Ectodermal cell (in vitro differentiated cells): ENCODE measurements around the gene LRP5.

Experiments
- H3K27ac ChIP-seq: 2 replicates; pipeline ENCODE4 v1.7.0; 2013; ENCODE audit warnings: mild to moderate bottlenecking, low read depth, low read length; ENCODE audit not compliant: insufficient read depth, poor library complexity, severe bottlenecking
- H3K27me3 ChIP-seq: 2 replicates; pipeline ENCODE4 v1.7.0; 2013; ENCODE audit warnings: mild to moderate bottlenecking, low read length; ENCODE audit not compliant: insufficient read depth, control insufficient read depth, poor library complexity, severe bottlenecking
- H3K36me3 ChIP-seq: one replicate; pipeline ENCODE4 v1.7.0; 2013; ENCODE audit warnings: low read length; ENCODE audit not compliant: control insufficient read depth, insufficient read depth
- H3K4me1 ChIP-seq: one replicate; pipeline ENCODE4 v1.7.0; 2013; ENCODE audit warnings: low read length; ENCODE audit not compliant: control insufficient read depth, insufficient read depth
- H3K4me3 ChIP-seq: 2 replicates; pipeline ENCODE4 v1.7.0; 2013; ENCODE audit warnings: low read depth, low read length, control low read depth; ENCODE audit not compliant: insufficient read depth
- H3K9me3 ChIP-seq: 2 replicates; pipeline ENCODE4 v1.7.0; 2013; ENCODE audit warnings: mild to moderate bottlenecking, low read length, moderate library complexity; ENCODE audit not compliant: control insufficient read depth
- WGBS, 2 experiments: methylation state at CpG; one replicate each; pipeline ENCODE4 v1.1.7; 2013; ENCODE audit warnings: missing lambda C conversion rate in 2 of 2; 5-methylcytosine and 5-hydroxymethylcytosine counted together

LRP5 gene

DNA sequence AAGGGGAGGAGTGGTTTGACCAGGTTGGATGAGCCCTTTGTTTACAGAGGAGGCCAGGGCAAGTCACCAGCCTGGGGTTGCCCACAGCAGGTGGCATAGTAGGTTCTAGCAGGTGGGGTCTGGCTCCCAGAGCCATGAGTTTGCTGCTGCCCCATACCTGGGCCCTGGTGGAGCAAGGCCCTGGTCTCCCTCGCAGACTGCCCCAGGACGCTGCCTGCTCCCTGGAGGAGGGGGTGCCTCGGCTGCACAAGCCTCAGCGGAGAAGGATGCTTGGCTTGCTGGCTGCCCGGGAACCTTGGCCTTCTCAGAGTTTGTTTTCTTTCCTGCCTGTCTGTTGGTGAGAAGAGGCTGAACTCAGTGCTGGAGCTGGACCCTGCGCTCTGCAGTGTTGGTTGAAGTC, 54.9 kb downstream of the LRP5 start:
- Histone ChIP-seq H3K9me3 (no peaks in the 10 kb centered on the region), H3K36me3 (no peaks in the 10 kb centered on the region), H3K27me3 (no peaks in the 10 kb centered on the region), H3K4me3 (no peak overlapping the region), H3K27ac (no peak overlapping the region), H3K4me1 (no peaks in the 10 kb centered on the region)
- 95 to 97% methylated on average over 6 of the region's 6 CpGs for WGBS, 2 experiments

DNA sequence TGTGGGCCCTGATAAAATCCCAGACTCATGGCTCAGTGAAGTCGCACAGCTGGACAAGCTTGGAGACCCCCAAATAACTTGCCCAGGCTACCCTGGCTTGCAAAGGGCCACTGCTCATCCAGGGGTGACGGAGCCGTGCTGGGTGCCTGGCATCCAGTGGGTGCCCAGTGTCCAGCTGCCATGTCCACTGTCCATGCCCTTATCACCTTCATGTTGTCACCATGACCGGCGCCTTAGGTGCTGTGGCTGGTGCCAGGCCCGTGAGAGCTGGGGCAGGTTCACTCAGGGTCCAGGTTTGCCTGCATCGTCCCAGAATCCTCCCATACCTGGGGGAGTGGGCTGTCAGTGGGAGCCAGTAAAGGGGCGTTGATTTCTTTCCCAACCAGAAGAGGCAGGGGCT, 57.4 kb downstream of the LRP5 start:
- Histone ChIP-seq H3K4me3 (no peak overlapping the region), H3K27ac (no peak overlapping the region), H3K27me3 (no peaks in the 10 kb centered on the region), H3K9me3 (no peaks in the 10 kb centered on the region), H3K4me1 (peaks cover 16% of the 10 kb centered on the region), H3K36me3 (no peaks in the 10 kb centered on the region)
- WGBS, 2 experiments: 95% methylated on average over 8 of the region's 8 CpGs

DNA sequence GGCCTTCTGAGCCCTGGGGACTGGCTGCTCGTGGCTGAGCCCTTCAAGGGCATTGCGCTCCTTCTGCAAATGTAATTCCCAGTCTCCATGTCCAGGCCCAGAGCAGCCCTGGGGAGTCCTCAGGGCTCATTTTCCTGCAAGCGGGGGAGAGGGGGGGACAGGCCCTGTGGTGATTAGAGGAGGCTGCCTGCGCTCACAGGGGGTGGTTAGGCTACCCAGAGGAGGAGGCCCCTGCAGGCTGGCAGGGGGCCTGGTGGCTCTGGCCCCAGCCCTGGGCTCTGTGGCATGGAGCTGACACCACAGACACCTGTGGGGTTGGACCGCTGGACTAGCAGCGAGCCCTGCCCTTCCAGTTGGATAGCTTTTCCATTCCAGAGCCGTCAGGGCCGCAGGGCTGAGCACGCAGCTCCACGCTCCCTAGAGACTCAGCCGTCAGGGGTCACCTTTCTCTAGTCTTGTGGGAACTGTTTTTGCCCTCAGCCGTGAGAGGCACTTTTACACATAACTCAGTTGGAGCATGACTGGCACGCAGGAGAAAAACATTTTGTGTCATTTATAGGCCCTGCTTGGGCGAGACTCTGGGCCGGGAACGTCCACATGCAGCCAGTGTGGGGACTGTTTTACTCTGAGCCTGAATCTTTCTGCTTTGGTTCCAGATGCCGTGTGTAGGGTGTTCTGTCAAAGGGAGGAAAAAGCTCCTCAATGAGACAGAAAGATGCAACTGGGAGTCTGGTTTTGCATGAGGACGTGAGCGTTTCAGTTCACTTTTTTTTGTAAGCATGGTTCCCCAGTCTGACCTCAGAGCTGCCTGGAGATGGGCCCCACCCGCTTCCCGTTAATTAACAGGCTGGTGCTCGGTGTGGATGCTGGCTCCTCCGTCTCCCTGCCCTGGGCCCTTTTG, 58.1 kb downstream of the LRP5 start:
- Histone ChIP-seq H3K9me3 (no peaks in the 10 kb centered on the region), H3K4me3 (no peak overlapping the region), H3K27me3 (no peaks in the 10 kb centered on the region), H3K36me3 (no peaks in the 10 kb centered on the region), H3K27ac (no peak overlapping the region), H3K4me1 (peaks cover 18% of the 10 kb centered on the region)
- 86 to 89% methylated on average over 23 of the region's 23 CpGs for WGBS, 2 experiments

DNA sequence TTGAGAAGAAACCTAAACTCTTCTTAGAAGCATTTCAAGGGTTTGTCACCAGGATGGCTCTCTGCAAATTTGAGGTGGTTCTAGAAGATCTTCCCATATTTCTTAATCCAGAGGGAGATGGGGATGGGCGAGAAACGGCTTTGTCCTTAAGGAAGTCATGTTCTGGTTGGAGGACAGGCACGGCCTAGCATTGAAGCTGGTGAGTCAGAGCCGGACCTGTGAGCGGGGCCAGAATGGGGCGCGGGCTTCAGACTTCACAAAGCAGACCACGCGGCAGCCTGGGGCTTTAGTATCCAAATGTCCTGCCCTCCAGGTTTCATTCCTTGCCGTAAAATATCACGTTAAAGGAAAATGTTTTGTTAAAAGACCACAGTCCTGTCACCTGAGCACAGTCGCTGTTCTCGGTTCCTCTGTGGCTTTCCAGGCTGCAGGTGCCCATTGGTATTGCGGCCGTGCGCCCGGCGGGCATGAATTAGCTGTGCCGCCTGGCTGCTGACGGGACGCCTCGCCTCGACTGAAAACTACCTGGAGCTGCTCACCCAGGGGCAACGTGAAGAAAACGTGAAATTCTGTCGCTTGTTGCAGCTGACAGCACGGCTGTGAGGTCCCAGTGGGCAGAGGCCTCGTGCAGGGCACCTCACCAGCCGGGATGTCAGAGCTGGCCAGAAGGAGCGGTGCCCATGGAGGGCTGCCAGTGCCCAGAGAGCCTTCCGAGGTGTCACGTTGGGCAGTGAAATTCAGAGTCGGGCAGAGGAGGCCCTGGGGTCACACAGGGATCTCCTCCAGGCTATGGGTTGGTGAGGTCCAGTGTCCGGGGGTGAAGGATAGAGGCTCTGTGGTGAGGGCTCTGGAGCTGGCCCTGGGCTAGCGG, 59.0 kb downstream of the LRP5 start:
- WGBS, 2 experiments: 96% methylated on average over 35 of the region's 35 CpGs
- H3K36me3 ChIP-seq: no peaks in the 10 kb centered on the region
- H3K27me3 ChIP-seq: no peaks in the 10 kb centered on the region
- H3K9me3 ChIP-seq: no peaks in the 10 kb centered on the region
- H3K4me3 ChIP-seq: no peak overlapping the region
- H3K27ac ChIP-seq: no peak overlapping the region
- peaks cover 18% of the 10 kb centered on the region for H3K4me1 ChIP-seq

DNA sequence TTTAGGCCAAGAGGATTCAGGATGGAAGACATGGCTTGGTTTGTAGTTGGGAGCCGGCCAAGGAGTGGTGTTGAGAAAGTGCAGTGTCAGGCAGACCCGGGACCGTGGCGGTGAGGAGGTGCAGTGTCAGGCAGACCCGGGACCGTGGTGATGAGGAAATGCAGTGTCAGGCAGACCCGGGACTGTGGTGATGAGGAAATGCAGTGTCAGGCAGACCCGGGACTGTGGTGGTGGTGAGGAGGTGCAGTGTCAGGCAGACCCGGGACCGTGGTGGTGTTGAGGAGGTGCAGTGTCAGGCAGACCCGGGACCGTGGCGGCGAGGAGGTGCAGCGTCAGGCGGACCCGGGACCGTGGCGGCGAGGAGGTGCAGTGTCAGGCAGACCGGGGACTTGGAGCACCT, 59.7 kb downstream of the LRP5 start:
- Histone ChIP-seq H3K36me3 (no peaks in the 10 kb centered on the region), H3K27ac (no peak overlapping the region), H3K27me3 (no peaks in the 10 kb centered on the region), H3K9me3 (no peaks in the 10 kb centered on the region), H3K4me1 (peaks cover 18% of the 10 kb centered on the region), H3K4me3 (no peak overlapping the region)
- 90 to 91% methylated on average over 21 of the region's 21 CpGs for WGBS, 2 experiments

DNA sequence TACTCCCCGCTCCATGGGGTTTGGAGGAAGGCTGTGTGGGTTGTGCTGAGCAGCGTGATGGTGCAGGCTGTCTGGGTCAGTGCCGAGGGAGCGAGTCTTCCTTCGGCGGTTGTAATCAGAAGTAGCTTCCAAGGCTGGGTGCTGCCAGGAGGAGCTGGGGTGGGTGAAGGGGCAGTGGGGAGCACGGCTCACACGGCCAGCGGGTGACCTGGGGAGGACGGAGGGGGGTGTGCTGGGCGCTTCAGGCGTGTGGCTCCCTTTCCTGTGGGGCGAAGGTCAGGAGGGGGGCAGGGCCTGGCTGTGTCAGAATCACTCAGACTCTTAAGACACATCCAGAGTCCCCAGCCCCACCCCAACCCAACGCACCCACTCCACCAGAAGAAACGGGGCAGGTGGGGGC, 60.2 kb downstream of the LRP5 start:
- no peaks in the 10 kb centered on the region for H3K27me3 ChIP-seq
- H3K4me1 ChIP-seq: peaks cover 18% of the 10 kb centered on the region
- no peaks in the 10 kb centered on the region for H3K36me3 ChIP-seq
- no peaks in the 10 kb centered on the region for H3K9me3 ChIP-seq
- H3K27ac ChIP-seq: no peak overlapping the region
- 94% methylated on average over 15 of the region's 15 CpGs for WGBS, 2 experiments
- no peak overlapping the region for H3K4me3 ChIP-seq

DNA sequence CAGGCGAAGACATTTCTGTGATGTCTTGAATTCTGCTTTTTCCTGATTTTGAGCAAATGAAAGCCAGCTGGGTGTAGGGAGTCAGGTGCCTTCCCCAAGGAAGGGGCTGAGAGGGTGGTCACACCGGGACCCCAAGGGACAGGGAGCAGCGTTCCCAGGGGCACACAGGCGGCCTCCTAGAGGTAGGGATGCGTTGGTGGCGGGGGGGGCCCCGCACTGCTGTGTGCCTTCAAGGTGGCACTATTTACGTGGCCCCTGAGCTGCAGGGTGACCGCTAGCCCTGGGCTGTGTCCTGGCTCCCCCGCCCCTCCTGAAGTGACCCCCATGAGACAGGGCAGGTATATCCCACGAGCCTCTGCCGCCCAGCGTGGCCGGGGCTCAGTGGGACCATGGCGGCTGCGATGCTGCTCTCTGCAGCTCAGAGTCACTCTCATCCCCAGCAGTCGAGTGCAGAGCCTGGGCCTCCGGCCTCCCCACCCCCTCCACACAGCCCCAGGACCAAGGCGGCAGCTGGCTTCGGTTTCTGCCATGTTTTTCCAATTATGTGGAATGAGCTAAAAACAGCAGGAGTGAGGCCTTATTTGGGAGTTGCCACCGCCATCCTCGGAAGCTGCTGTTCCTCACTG, 60.9 kb downstream of the LRP5 start:
- WGBS, 2 experiments: 79 to 81% methylated on average over 22 of the region's 22 CpGs

DNA sequence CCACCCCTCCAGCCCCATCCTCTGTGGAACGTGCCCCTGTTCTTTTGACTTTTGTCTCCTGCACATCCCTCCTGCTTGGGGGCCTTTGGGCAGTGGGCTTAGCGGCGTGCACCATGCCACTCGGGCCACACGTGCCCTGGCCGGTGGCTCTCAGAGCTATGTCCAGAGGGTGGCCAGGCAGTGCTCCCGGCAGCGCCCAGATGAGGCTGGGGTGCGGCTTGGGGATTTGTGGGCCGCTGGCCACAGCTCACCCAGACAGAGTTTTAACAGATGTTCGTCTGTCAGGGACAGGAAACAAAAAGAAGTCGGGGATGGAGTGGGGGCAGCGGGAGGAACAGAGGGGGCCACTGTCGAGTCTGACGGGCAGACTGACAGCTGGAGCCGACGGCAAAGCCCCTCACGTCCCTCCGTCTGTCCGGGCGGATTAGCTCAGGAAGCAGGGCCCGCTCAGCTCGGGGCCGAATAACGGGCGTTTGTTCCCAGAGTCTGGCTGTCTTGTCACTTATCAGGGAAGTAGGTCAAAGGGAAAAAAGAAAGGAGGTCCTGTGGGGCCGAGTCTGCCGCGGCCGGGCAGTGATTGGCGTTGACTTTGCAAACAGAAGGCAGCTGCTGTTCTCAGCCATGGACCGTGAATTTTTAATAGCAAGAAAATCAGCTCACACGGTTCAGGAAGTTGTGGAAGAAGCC, 61.6 kb downstream of the LRP5 start:
- peak overlapping the region; percentile 69 for H3K27ac ChIP-seq
- no peaks in the 10 kb centered on the region for H3K27me3 ChIP-seq
- no peaks in the 10 kb centered on the region for H3K36me3 ChIP-seq
- H3K4me1 ChIP-seq: peaks cover 18% of the 10 kb centered on the region
- no peaks in the 10 kb centered on the region for H3K9me3 ChIP-seq
- H3K4me3 ChIP-seq: no peak overlapping the region
- WGBS, 2 experiments: 69 to 75% methylated on average over 33 of the region's 33 CpGs

More for the DNA sequence above, 60.9 kb downstream of the LRP5 start:
- Histone ChIP-seq H3K27ac (peak overlapping the region; percentile 69), H3K4me1 (peaks cover 18% of the 10 kb centered on the region), H3K27me3 (no peaks in the 10 kb centered on the region), H3K4me3 (no peak overlapping the region), H3K9me3 (no peaks in the 10 kb centered on the region), H3K36me3 (no peaks in the 10 kb centered on the region)

DNA sequence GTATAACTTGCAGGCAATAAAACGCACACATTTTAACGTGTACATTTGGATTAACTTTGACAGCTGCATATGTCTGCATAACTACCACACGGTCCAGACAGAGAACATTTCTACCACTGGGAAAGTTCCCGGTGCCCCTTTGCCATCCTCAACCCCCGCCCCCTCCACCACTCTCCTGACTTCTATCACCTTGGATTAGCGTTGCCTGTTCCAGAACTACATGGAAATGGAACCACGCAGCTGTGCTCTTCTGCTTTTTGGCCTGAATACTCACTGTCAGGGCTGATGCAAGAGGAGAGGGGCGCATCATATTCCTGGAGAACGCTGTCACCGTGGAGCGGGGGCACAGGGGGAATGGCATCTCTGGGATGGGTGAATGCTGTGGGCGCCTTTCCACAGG, 62.1 kb downstream of the LRP5 start:
- no peak overlapping the region for H3K4me3 ChIP-seq
- peaks cover 18% of the 10 kb centered on the region for H3K4me1 ChIP-seq
- no peaks in the 10 kb centered on the region for H3K9me3 ChIP-seq
- 93 to 94% methylated on average over 12 of the region's 12 CpGs for WGBS, 2 experiments
- H3K27me3 ChIP-seq: no peaks in the 10 kb centered on the region
- no peaks in the 10 kb centered on the region for H3K36me3 ChIP-seq
- no peak overlapping the region for H3K27ac ChIP-seq
